Measurements from ENCODE around the gene DENND2D. TPM values are rescaled to one million over a fixed set of nuclear protein-coding genes. Genes with fewer than 3 reads are reported as not detected.

DENND2D gene
- total and polyA plus RNA-seq, 2 experiments from 2014 or later = 2.5 to 3.0 TPM

GRCh38 chr1:111139324-111139955, 61.0 kb downstream of the DENND2D start:
- no peaks in the 10 kb centered on the region for H3K27me3 ChIP-seq (ENCODE audit: insufficient read depth)
- peaks cover 10% of the 10 kb centered on the region; the same call in 1 of the 2 replicates for H3K36me3 ChIP-seq (ENCODE audit: insufficient read depth)
- H3K4me2 ChIP-seq = peak overlapping the region; percentile 89
- H3K4me1 ChIP-seq (ENCODE audit: insufficient read depth) = peaks cover 20% of the 10 kb centered on the region
- peaks cover 32% of the 10 kb centered on the region for H3K4me1 Mint-ChIP-seq
- H3K9me2 ChIP-seq (ENCODE audit: insufficient read depth) = no peaks in the 10 kb centered on the region
- no peaks in the 10 kb centered on the region; the same call in none of the 2 replicates for H4K20me1 ChIP-seq (replicated peaks; ENCODE audit: insufficient read depth)
- peaks cover 2% of the 10 kb centered on the region for H3K27me3 Mint-ChIP-seq (ENCODE audit: insufficient read depth, low read depth, poor library complexity)
- peak; percentile 70 for ATAC-seq
- H3K4me3 Mint-ChIP-seq = peak overlapping the region; percentile 96
- H3K9me3 Mint-ChIP-seq = no peaks in the 10 kb centered on the region
- DNase-seq (ENCODE audit: low spot score) = peak; percentile 84
- peak overlapping the region; percentile 76 for H3K4me3 ChIP-seq
- 0 out of 2 replicates have a peak overlapping the region, but pooled peaks have one; percentile 14 for H2AFZ ChIP-seq
- peaks cover 52% of the 10 kb centered on the region for H3K79me2 ChIP-seq (replicated peaks; ENCODE audit: insufficient read depth)
- H3K27ac ChIP-seq (ENCODE audit: low read depth) = peak overlapping the region; percentile 98
- H3K27ac Mint-ChIP-seq = peak overlapping the region; percentile 96
- TF ChIP-seq NANOG (IDR thresholded peaks at IDR 0.05; ENCODE audit: borderline replicate concordance) (no peak), POLR2AphosphoS5 (IDR thresholded peaks at IDR 0.05; ENCODE audit: low read depth) (0 out of 2 replicates have a peak, but pooled peaks have one; percentile 12), ZNF331 (CRISPR knock-in tag; IDR thresholded peaks at IDR 0.05; ENCODE audit: low read depth) (no peak)
- peaks cover 23% of the 10 kb centered on the region for H3K36me3 Mint-ChIP-seq (ENCODE audit: low read depth)
- H3F3A ChIP-seq (replicated peaks; ENCODE audit: low read depth) = no peaks in the 10 kb centered on the region

Small RNAs within 50 kb of the gene (small RNA-seq; reads per million reads assigned to genes)
- not detected for gene AL355816.1 (ENCODE audit: low replicate concordance)

Other genes starting within 250 kb of the DENND2D start
- 31.5 and 32.6 TPM in 2 replicates for gene LRIF1, start 236.7 kb downstream of the DENND2D start, total RNA-seq (2014; rRNA removed; shearing (Covaris generic))
- 36.2 and 37.9 TPM in 2 replicates for gene LRIF1, start 236.7 kb downstream of the DENND2D start, polyA plus RNA-seq (2016; fragmentation: Nextera tagmentation; extraction: Ambion mirVana)
- gene DRAM2, start 60.6 kb downstream of the DENND2D start, total RNA-seq (2014; rRNA removed; shearing (Covaris generic)) = 45.9 and 74.6 TPM in 2 replicates
- gene DRAM2, start 60.6 kb downstream of the DENND2D start, polyA plus RNA-seq (2016; fragmentation: Nextera tagmentation; extraction: Ambion mirVana) = 22.9 TPM in 2 replicates
- gene CEPT1, start 60.4 kb downstream of the DENND2D start, total RNA-seq (2014; rRNA removed; shearing (Covaris generic)) = 33.5 and 39.5 TPM in 2 replicates
- 14.3 and 17.3 TPM in 2 replicates for gene CEPT1, start 60.4 kb downstream of the DENND2D start, polyA plus RNA-seq (2016; fragmentation: Nextera tagmentation; extraction: Ambion mirVana)
- gene CHI3L2, start 27.1 kb upstream of the DENND2D start, total RNA-seq (2014; rRNA removed; shearing (Covaris generic)) = not detected in 2 replicates
- gene CHI3L2, start 27.1 kb upstream of the DENND2D start, polyA plus RNA-seq (2016; fragmentation: Nextera tagmentation; extraction: Ambion mirVana) = 0.68 TPM in 1 of 2 replicates, not detected in the other
- not detected in 2 replicates for gene CHIA, start 90.2 kb upstream of the DENND2D start, total RNA-seq (2014; rRNA removed; shearing (Covaris generic))
- not detected in 2 replicates for gene CHIA, start 90.2 kb upstream of the DENND2D start, polyA plus RNA-seq (2016; fragmentation: Nextera tagmentation; extraction: Ambion mirVana)
- 0.93 and 1.0 TPM in 2 replicates for gene OVGP1, start 227.1 kb upstream of the DENND2D start, total RNA-seq (2014; rRNA removed; shearing (Covaris generic))
- 0.82 and 0.99 TPM in 2 replicates for gene OVGP1, start 227.1 kb upstream of the DENND2D start, polyA plus RNA-seq (2016; fragmentation: Nextera tagmentation; extraction: Ambion mirVana)
- 111 and 117 TPM in 2 replicates for gene WDR77, start 248.6 kb upstream of the DENND2D start, total RNA-seq (2014; rRNA removed; shearing (Covaris generic))
- 75.0 and 85.9 TPM in 2 replicates for gene WDR77, start 248.6 kb upstream of the DENND2D start, polyA plus RNA-seq (2016; fragmentation: Nextera tagmentation; extraction: Ambion mirVana)
- 272 and 300 TPM in 2 replicates for gene ATP5PB, start 248.8 kb upstream of the DENND2D start, total RNA-seq (2014; rRNA removed; shearing (Covaris generic))
- 260 and 279 TPM in 2 replicates for gene ATP5PB, start 248.8 kb upstream of the DENND2D start, polyA plus RNA-seq (2016; fragmentation: Nextera tagmentation; extraction: Ambion mirVana)